HG03175 (cell line): ENCODE results near the gene CDC40.

Experiments used
- ATAC-seq: cut with Tn5 transposase; IDR thresholded peaks from one replicate; pipeline ENCODE4 v1.9.1; 2021; ENCODE audit warnings: mild to moderate bottlenecking, moderate library complexity; ENCODE audit not compliant: unreplicated experiment

CDC40 gene

DNA sequence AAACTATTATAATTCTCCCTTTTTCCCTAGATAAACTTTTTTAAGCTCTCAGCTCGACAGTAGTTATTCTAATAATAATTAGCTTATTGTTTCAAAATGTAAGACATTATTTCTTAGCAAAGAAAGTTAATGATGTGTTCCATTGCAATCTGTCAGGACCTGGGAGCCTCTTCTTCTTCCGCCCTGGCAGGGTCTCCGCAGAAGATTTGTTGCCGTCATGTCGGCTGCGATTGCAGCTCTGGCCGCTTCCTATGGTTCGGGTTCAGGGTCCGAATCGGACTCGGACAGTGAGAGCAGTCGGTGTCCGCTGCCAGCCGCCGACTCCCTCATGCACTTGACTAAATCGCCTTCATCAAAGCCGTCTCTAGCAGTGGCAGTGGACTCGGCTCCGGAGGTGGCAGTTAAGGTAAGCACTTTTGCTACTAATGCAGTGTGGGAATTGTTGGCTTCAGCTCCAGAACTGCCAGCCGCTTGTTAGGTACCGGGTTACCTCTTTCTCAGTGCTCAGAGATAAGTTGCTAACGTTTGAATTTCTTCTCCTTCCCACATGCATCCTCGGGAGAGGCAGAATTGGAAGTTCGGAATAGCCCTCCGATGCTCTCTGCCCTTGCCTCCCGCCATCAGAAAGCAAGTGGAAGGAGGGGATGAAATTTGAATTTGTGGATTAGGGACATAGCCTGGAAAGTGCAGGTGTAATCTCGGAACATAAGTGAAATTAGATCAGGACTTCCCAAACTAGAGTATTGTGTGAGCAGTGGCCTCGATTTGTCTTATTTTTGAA is at the start of gene CDC40:
Gene CDC40 (plus strand): TSS at position 200 of the 781 bp plus-strand sequence. CDS start 18 bp downstream, at position 218.
- ATAC-seq: peak; percentile 47

DNA sequence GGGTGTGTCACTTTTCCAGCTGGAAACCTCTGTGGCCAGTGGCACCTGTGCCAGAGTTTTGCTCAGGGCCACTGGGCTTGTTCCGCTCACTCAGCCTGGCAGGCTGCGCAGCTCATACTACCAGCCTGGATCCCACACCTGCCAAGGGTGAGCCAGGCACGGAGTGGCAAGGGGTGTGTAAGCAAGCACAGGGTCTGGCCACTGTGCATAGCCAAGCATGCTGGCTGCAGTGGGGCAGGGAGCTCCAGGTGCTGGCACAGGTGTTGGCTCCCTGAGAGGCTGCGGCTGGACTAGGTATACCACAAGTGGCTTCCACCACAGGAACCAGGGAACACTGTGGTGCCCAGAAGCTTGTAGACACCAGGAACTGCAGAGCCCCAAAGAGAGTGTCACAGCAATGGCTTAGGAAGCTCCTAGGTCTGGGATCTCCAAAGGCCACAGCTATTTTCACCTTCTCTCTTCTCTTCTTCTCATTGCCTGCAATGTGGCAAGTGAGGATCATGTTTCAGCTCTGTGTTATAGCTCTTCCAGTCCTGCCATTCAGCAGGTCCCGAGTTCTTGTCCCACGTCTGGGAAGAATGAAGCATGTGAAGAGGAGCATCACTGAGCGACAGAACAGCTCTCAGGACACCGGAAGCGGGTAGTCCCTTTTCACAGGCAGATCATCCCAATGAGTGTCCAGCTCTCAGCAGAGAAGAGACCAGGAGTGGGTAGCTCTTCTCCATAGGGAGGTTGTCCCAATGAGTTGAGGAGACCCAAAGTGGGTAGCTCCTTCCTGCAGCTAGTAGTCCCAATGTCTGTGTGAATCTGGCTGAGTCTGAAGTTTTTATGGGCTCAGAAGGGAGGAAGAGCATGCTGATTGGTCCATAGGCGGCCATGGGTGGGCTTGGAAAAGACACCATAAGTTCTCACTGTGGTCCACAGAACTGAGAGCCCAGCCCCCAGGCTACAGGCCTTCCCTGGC is 42.0 kb upstream of the CDC40 start:
- no peak for ATAC-seq

- no peak for ATAC-seq
Observed at GRCh38 chr6:110139052-110139451, 41.2 kb upstream of the CDC40 start.

- no peak for ATAC-seq
Observed at GRCh38 chr6:110140650-110141049, 39.6 kb upstream of the CDC40 start.

DNA sequence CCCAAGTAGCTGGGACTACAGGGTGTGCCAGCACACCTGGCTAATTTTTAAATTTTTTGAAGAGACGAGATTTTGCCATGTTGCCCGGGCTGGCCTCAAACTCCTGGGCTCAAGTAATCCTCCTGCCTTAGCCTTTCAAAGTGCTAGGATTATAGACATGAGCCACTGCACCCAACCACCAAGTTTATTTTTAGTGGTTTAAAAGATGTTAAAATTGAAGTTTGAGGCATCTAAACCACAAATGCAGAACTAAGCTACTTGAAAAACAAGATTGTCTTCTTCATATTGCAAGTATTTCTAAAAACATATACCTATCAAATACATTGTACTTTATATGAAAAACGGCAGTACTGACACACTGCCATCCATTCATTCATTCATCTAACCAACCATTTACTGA is 32.4 kb upstream of the CDC40 start:
- no peak for ATAC-seq

DNA sequence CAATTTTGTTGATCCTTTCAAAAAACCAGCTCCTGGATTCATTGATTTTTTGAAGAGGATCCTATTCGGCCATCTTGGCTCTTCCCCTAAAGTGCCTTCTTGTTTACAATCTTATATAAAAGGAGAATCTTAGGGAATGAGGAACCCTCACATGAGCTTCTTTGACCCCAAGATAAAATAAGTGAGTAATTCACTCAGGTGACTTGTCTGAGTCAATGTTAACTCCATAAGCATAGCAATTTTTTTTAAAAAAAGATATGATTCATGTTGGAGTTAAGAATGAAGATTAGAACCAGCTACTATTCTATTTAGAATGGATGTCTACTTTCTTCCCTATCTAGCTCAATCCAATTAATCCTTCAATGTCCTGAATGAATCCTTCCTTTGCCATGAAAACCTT is 21.7 kb upstream of the CDC40 start:
- ATAC-seq: no peak

DNA sequence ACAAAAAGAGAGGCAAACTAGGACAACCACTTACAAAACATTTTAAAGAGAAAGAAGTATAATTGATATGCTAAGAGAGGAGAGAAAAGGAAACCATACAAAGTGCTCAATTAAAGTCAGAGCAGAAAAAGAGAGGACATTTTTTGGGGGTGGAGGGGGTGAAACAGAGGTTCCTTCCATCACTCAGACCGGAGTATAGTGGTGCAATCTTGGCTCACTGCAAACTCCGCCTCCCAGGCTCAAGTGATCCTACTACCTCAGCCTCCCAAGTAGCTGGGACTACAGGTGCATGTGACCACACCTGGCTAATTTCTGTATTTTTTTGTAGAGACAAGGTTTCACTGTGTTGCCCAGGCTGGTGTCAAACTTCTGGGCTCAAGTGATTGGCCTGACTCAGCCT is 10.1 kb upstream of the CDC40 start:
- ATAC-seq: no peak

GRCh38 chr6:110173506-110174132 is 6.6 kb upstream of the CDC40 start:
- ATAC-seq: no peak

- ATAC-seq: no peak
Observed at GRCh38 chr6:110178626-110179405, 1.4 kb upstream of the CDC40 start.

- peak; percentile 90 for ATAC-seq
Observed at GRCh38 chr6:110179406-110180227, 610 bp upstream of the CDC40 start, which contains the start of gene WASF1. TSS of gene WASF1 (minus strand) at chr6:110179670. CDS start at chr6:110127601, 52,069 bp downstream.

DNA sequence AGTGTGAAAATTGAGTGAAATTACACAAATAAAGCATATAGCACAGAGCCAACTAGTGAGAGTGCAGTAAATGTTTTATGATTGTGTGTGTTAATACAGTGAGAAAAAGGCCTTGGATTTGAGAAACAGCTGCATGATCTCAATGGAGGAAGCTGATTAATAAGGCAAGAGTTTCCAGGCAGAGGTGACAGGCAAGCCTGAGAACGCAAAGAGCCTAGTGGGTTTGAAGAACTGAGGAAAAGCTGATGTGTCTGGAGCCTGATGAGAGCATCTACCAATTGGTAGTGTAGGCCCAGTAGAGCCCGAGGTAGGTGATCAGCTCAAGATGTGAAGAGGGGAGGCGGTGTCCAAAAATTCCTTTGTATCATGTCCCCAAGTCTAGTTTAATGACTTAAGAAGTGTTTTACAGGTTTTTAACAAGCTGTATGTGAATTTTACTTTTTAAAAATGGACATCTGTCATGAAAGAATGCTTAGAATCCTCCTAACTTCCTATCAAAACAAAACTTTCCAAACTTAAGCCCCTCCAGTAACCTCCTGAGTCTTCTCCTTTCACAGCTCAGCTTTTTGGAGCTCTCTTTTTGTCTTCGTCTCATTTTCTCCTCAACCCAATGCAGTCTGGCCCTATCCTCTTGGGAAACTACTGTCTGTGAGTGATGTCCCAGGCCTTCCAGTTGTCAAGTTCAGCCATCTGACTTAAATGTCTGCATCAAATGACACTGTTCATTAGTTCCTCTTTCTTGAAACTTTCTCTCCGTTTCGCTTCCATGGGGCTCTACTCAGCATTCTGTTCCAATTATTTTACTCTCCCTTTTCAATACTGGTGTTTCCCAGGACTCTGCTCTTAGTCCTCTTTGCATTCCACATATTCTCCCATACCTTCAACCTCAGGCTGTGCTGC is 1.2 kb downstream of the CDC40 start:
- peak; percentile 21 for ATAC-seq

DNA sequence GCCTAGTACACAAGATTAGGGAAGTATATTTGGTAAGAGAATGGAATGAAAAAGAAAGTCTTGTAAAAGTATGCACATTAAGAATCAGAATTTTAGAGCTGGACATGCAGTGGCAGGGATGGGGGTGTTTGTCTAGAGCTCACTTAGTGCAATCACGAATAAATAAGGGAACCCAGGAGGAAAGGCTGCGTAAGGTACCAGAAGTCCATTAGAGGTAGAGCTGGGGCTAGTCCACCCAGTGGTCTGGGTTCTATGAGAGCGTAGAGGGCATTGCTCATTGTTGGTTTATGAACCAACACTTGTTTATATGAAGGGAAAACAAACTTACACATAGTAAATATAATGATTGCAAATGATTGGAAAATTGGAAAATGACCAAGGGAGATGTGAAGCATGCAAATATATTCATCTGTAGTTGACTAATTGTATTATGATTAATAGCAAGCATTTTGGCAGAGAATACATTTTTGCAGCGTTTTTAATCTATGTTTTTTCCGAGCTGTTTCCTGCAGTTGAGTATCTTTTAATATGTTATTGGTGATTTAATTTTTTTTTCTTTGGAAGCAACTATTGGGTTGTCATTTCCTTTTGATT is 3.2 kb downstream of the CDC40 start:
- no peak for ATAC-seq

- peak; percentile 41 for ATAC-seq
Observed at GRCh38 chr6:110185879-110186278, 5.7 kb downstream of the CDC40 start.

- no peak for ATAC-seq
Observed at GRCh38 chr6:110188791-110189190, 8.6 kb downstream of the CDC40 start.

- no peak for ATAC-seq
Observed at GRCh38 chr6:110190726-110191125, 10.5 kb downstream of the CDC40 start.

DNA sequence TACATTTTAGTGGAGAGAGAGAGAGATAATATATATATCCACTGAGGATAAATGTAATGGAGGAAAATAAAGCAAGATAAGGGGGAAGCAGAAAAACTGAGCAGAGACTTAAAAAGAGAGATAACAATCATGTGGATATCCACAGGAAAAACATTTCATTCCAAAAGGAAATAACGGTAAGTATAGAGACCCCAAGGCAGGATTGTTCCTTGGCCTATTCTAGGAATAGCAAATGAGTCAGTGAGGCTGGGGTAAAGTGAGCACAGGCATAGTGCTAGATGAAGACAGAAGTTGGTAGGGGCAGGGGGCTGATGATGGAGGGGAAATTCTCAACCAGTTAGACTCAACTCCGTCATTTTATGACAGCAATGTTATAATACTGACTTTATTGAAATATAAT is 11.2 kb downstream of the CDC40 start:
- no peak for ATAC-seq

DNA sequence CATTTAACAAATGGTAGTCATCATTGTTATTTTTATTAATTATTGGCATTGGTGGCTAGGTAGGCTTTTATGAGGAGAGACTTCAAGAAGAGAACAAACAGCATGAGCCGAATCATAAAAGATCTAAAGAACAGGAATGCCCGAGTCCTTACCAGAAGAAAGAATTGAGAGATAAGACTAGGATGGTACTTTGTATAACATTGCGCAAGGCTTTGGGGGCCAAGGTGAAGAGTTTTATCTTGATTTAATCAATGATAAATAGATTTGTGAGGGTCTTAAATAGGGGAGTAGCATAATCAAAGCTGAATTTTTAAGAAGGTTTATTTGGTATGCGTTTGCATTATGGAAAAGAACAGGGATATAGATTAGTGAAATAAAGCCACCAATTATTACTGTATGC is 15.4 kb downstream of the CDC40 start:
- no peak for ATAC-seq

DNA sequence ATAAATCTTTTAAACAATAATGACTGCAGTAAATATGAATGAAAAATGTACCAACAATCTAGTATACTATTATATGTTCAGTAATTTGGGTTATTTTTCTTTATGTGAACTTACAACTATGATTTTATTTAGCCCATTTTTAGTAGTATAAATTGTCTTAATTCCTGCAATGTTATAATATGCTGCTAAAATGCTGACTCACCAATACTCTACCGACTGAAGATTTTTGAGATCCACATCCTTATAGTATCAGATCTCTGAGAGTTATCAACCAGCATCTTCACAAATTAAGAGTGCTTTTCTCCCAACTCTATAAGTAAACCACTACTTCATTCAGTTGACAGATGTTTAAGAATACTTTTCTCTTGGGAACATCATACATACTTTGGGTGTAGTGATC is 16.6 kb downstream of the CDC40 start:
- no peak for ATAC-seq
